Activated T-cell treated with anti-CD3 and anti-CD28 coated beads, Interleukin-2, amount 50 U/mL, for 24 hours (primary cell): Measurements from ENCODE around the gene CCT2.
"Not testable (repeated sequence)": the region's sequence is repeated elsewhere in the genome, so short reads cannot be mapped to it uniquely, and the experiment has no call there.

Experiments
- DNase-seq: peaks from one replicate; pipeline ENCODE4 v3.0.0-alpha.2; 2020
- H3K27ac Mint-ChIP-seq: 2 replicates; pipeline ENCODE4 v1.8.0; 2020; ENCODE audit warnings: mild to moderate bottlenecking, mixed read lengths
- H3K27me3 Mint-ChIP-seq: 2 replicates; pipeline ENCODE4 v1.8.0; 2020; ENCODE audit warnings: mixed read lengths
- H3K36me3 Mint-ChIP-seq: 2 replicates; pipeline ENCODE4 v1.8.0; 2020; ENCODE audit warnings: low read depth, mixed read lengths
- H3K4me1 Mint-ChIP-seq: 2 replicates; pipeline ENCODE4 v1.8.0; 2020; ENCODE audit warnings: low read depth, mixed read lengths
- H3K4me3 Mint-ChIP-seq: 2 replicates; pipeline ENCODE4 v1.8.0; 2020; ENCODE audit warnings: mild to moderate bottlenecking, moderate library complexity, mixed read lengths
- H3K9me3 Mint-ChIP-seq: 2 replicates; pipeline ENCODE4 v1.8.0; 2020; ENCODE audit warnings: mixed read lengths

CCT2 gene

DNA sequence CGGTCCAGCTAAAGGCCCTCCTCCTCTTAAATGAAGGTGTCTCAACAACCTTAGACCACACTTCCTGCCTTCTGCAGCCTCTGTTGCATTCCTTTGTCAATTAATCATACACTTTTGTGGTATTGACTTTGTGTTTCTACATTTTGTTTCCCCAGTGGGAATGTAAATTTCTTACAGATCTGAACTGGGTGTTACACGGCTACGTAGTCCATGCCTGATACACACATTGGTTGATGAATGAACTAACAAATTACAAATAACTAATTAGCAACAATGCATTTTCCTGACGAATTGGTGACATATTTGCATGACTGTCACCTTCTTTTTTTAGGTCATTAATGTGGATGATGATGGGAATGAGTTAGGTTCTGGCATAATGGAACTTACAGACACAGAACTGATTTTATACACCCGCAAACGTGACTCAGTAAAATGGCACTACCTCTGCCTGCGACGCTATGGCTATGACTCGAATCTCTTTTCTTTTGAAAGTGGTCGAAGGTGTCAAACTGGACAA, 15.2 kb upstream of the CCT2 start:
- H3K36me3 Mint-ChIP-seq: peaks cover 55% of the 10 kb centered on the region

DNA sequence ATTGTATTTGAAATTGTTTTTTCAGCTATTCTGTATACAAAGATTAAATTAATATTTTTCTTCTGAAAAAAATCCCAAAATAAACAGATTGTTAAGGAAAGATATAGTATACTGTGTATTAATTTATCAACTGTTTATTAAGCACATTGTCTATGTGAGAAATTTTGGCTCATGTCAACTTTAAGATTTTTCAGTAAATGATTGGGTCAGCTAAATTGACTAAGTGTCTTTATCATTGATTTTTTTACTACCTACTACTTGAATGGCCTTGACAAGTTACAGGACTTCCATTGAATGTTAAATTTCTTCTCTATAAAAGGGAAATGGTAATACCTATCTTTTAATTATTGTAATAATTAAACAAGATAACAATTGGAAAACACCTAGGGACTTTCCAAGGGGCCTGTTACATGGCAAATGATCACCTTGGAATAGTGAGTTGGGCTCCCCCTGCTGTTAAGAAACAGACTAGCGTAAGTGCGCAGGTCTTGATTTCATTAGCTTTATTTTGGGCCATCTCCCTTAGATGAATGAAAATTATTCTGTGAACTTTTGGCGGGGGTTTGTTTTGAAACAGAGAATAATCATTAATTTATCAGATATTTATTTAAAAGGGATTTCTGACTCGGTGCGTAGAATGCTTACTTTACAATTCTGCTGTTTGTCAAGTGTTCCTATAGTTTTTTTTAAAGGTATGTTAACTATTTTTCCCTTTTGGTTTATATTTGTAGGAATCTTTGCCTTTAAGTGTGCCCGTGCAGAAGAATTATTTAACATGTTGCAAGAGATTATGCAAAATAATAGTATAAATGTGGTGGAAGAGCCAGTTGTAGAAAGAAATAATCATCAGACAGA, 14.5 kb upstream of the CCT2 start:
- Mint-ChIP-seq H3K4me1 (peaks cover 12% of the 10 kb centered on the region), H3K27ac (no peak overlapping the region), H3K9me3 (no peaks in the 10 kb centered on the region), H3K27me3 (no peaks in the 10 kb centered on the region), H3K4me3 (no peak overlapping the region), H3K36me3 (peaks cover 62% of the 10 kb centered on the region)
- peak; percentile 48 for DNase-seq

More for the DNA sequence above, 15.2 kb upstream of the CCT2 start:
- Mint-ChIP-seq H3K9me3 (no peaks in the 10 kb centered on the region), H3K27me3 (no peaks in the 10 kb centered on the region), H3K4me3 (no peak overlapping the region), H3K4me1 (peaks cover 12% of the 10 kb centered on the region), H3K27ac (peak overlapping the region; percentile 6)
- no peak for DNase-seq

DNA sequence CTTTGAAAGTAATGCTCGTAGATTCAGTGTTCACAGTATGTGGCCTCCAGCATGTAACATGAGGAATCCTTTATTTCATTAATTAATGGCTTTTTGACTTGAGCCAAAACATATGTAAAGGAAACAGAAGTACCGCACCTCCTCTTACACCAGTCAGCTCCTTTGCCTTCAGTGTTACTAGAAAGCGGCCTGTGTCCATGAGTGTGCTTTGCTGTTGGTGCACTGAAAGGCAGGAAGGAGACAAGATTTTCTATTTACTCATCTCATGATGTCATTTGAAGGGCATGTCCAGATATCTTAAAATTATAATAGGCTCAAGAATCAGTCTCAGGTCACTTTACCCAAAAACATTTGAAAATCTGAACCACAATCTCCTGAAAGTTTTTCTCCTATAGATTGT, 9.9 kb upstream of the CCT2 start:
- H3K36me3 Mint-ChIP-seq: peaks cover 52% of the 10 kb centered on the region
- no peaks in the 10 kb centered on the region for H3K27me3 Mint-ChIP-seq
- no peak for DNase-seq
- peaks cover 8% of the 10 kb centered on the region for H3K4me1 Mint-ChIP-seq
- no peaks in the 10 kb centered on the region for H3K9me3 Mint-ChIP-seq
- no peak overlapping the region for H3K4me3 Mint-ChIP-seq
- no peak overlapping the region for H3K27ac Mint-ChIP-seq

- Mint-ChIP-seq H3K27ac (no peak overlapping the region), H3K36me3 (peaks cover 31% of the 10 kb centered on the region)
Measured at GRCh38 chr12:69578283-69578682, 7.0 kb upstream of the CCT2 start.

DNA sequence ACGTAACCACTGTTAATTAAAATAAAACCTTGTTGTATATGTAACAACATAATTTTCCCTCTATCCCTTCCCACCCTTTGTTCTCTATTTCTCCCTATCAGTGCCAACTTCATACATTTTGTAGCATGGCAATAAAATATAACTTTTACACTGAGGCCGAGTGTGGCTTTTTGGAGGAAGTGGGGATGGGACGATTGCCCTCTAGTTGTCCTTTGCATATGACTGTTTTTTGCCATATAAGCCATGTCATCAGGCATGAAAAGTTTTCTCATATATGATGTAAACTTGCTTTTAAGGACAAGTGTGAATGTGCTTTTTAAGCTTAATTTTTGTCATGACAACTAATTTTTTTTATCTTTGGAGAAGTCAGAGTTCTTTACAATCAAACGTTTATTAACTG, 6.2 kb upstream of the CCT2 start:
- H3K4me3 Mint-ChIP-seq: no peak overlapping the region
- H3K4me1 Mint-ChIP-seq: peaks cover 11% of the 10 kb centered on the region
- H3K36me3 Mint-ChIP-seq: peaks cover 24% of the 10 kb centered on the region
- DNase-seq: no peak
- H3K27me3 Mint-ChIP-seq: no peaks in the 10 kb centered on the region
- no peaks in the 10 kb centered on the region for H3K9me3 Mint-ChIP-seq
- no peak overlapping the region for H3K27ac Mint-ChIP-seq

More at GRCh38 chr12:69578283-69578682, 7.0 kb upstream of the CCT2 start:
- no peaks in the 10 kb centered on the region for H3K9me3 Mint-ChIP-seq
- no peak overlapping the region for H3K4me3 Mint-ChIP-seq
- no peaks in the 10 kb centered on the region for H3K27me3 Mint-ChIP-seq
- no peak for DNase-seq
- H3K4me1 Mint-ChIP-seq: peaks cover 8% of the 10 kb centered on the region

DNA sequence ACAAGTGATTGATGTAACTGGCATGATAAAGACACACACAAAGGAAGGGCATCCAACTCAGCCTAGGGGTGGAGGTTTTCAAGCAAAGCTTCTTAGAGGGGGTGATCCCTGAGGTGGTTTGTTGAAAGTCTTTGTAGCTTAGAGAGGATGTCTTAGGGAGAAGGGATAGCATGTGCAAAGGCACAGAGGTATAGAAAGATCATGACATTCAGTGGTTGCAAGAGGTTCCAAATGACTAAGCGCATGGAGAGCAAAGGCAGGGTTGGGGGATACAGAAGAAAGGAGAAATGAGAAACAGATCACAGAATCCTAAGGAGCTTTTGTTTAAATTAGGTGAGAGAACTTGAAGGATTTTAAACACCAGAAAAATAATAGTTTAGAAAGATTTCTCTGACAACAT, 5.2 kb upstream of the CCT2 start:
- H3K4me3 Mint-ChIP-seq: no peak overlapping the region
- peaks cover 13% of the 10 kb centered on the region for H3K36me3 Mint-ChIP-seq
- H3K27me3 Mint-ChIP-seq: no peaks in the 10 kb centered on the region
- peaks cover 13% of the 10 kb centered on the region for H3K4me1 Mint-ChIP-seq
- DNase-seq: no peak
- no peaks in the 10 kb centered on the region for H3K9me3 Mint-ChIP-seq
- no peak overlapping the region for H3K27ac Mint-ChIP-seq

DNA sequence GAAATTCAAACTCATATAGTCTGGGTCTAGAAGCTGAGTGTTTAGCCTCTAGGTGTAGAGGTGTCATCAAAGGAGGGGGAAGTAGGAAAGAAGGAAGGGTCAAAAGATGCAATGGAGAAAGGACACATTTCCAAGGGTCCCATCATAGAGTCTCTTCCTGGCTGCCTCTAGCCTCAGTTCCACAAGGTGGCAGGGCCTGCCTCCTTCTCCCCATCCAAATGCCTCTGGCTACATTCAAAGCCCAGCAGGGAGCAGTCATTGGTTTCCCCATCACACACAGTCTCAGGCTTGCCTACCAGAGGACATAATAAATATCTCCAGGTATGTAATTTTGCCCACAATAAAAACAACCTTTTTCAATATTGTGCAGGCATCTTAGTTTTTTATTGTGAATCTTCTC, 2.1 kb upstream of the CCT2 start:
- no peaks in the 10 kb centered on the region for H3K9me3 Mint-ChIP-seq
- no peak for DNase-seq
- peaks cover 24% of the 10 kb centered on the region for H3K4me1 Mint-ChIP-seq
- H3K4me3 Mint-ChIP-seq: no peak overlapping the region
- H3K27me3 Mint-ChIP-seq: no peaks in the 10 kb centered on the region
- H3K27ac Mint-ChIP-seq: no peak overlapping the region
- H3K36me3 Mint-ChIP-seq: peaks cover 29% of the 10 kb centered on the region

GRCh38 chr12:69588527-69588926, 3.3 kb downstream of the CCT2 start:
- no peak for DNase-seq
- Mint-ChIP-seq H3K4me1 (peaks cover 53% of the 10 kb centered on the region), H3K27ac (peak overlapping the region; percentile 13), H3K27me3 (no peaks in the 10 kb centered on the region), H3K4me3 (no peak overlapping the region), H3K9me3 (no peaks in the 10 kb centered on the region), H3K36me3 (peaks cover 81% of the 10 kb centered on the region)

- Mint-ChIP-seq H3K36me3 (peaks cover 87% of the 10 kb centered on the region), H3K4me1 (peaks cover 51% of the 10 kb centered on the region), H3K27me3 (no peaks in the 10 kb centered on the region), H3K4me3 (no peak overlapping the region), H3K27ac (peak overlapping the region; percentile 79), H3K9me3 (no peaks in the 10 kb centered on the region)
- DNase-seq: no peak
Measured at GRCh38 chr12:69589082-69589481, 3.8 kb downstream of the CCT2 start.

DNA sequence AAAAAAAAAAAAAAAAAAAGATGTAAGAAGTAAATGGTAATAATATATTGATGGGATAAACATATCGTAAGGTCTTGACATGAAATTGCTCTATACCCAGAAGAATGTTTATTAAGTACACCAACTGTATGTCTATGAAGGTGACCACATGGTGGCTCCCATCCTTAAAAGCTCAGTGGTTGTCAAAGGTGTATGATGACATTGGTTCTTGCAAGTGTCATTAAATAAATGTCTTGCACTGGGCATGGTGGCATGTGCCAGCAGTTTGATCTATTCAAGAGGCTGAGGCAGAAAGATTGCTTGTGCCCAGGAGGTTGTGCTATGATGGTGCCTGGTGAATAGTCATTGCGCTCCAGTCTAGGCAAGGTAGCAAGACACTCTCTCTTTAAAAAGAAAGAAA, 10.4 kb downstream of the CCT2 start:
- H3K36me3 Mint-ChIP-seq: peaks cover 93% of the 10 kb centered on the region
- H3K27ac Mint-ChIP-seq: peak overlapping the region; percentile 53
- no peaks in the 10 kb centered on the region for H3K9me3 Mint-ChIP-seq
- peaks cover 31% of the 10 kb centered on the region for H3K4me1 Mint-ChIP-seq
- no peaks in the 10 kb centered on the region for H3K27me3 Mint-ChIP-seq
- no peak for DNase-seq
- H3K4me3 Mint-ChIP-seq: no peak overlapping the region

DNA sequence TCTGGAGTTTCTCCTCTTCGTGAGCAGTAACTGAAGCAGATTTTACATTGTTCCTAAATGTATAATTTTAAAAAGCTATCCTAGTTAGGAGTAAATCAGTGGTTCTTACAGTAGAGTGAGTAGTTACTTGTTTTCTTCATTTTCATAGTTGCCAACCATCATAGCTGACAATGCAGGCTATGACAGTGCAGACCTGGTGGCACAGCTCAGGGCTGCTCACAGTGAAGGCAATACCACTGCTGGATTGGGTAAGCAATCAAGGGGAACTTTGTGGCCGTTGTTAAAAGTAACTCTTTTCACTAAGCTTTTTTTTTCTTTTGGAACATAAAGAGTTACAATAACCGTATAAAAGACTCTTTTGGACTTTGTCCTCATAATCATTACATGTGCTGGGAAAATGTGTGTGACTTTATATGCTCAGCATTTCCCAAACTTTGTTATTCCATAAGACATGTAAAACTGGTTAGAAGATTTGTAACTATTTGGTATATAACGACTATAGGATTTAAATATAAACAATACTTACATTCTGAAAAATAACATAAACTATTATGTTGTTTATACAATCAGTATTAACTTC, 13.0 kb downstream of the CCT2 start:
- peaks cover 19% of the 10 kb centered on the region for H3K4me1 Mint-ChIP-seq
- no peak for DNase-seq
- no peaks in the 10 kb centered on the region for H3K9me3 Mint-ChIP-seq
- peak overlapping the region; percentile 48 for H3K27ac Mint-ChIP-seq
- no peak overlapping the region for H3K4me3 Mint-ChIP-seq
- H3K36me3 Mint-ChIP-seq: peaks cover 93% of the 10 kb centered on the region
- no peaks in the 10 kb centered on the region for H3K27me3 Mint-ChIP-seq

DNA sequence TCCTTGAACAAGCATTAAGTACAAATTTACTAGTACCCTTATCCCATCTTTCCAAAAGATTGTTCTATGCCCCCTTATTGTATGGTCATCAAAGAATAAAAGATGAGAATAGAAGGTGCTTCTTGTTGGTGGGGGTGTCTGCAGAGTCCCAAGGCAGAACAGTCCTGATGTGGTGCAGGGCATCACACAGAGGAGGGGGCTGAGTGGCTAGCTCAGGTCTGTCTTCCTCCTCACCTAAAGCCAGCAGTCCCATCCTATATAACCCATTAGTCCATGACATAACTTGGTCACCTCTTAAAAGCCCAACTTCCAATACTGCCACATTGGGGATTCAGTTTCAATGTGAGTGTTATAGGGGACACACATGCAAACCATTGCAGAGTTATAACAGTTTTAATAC, 15.5 kb downstream of the CCT2 start:
- DNase-seq: no peak
- peaks cover 11% of the 10 kb centered on the region for H3K4me1 Mint-ChIP-seq
- peaks cover 74% of the 10 kb centered on the region for H3K36me3 Mint-ChIP-seq
- H3K27me3 Mint-ChIP-seq: no peaks in the 10 kb centered on the region
- H3K27ac Mint-ChIP-seq: peak overlapping the region; percentile 30
- no peaks in the 10 kb centered on the region for H3K9me3 Mint-ChIP-seq
- no peak overlapping the region for H3K4me3 Mint-ChIP-seq

DNA sequence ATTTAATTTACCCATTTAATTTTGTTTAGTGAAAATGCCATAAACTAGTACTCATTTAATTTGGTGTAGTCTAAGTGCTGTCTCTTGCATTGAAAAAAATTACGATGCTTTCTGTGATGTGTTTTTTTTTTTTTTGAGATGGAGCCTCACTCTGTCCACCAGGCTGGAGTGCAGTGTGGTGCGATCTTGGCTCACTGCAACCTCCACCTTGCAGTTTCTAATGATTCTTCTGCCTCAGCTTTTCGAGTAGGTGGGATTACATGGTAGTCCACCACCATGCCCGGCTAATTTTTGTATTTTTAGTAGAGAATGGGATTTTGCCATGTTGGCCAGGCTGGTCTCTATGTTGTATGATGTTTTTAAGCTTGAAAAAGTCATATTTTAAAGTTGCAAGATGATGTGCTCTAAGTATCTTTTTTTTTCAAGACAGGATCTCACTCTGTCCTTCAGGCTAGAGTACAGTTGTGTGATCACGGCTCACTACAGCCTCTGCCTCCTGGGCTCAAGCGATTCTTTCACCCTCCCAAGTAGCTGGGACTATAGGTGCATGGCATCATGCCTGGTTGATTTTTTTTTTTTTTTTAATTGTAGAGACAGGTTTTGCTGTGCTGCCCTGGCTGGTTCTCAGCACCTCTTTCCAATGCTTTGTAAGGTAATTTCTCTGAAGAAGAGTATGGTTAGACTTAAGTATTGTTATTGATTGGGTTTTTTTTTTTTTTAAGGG, 16.9 kb downstream of the CCT2 start:
- Mint-ChIP-seq H3K27me3 (no peaks in the 10 kb centered on the region), H3K36me3 (peaks cover 61% of the 10 kb centered on the region), H3K4me1 (peaks cover 4% of the 10 kb centered on the region), H3K9me3 (no peaks in the 10 kb centered on the region), H3K4me3 (no peak overlapping the region), H3K27ac (no peak overlapping the region)
- DNase-seq: no peak

GRCh38 chr12:69602954-69603353, 17.7 kb downstream of the CCT2 start:
- H3K4me3 Mint-ChIP-seq: no peak overlapping the region
- no peaks in the 10 kb centered on the region for H3K9me3 Mint-ChIP-seq
- H3K27me3 Mint-ChIP-seq: no peaks in the 10 kb centered on the region
- H3K36me3 Mint-ChIP-seq: peaks cover 52% of the 10 kb centered on the region
- no peaks in the 10 kb centered on the region for H3K4me1 Mint-ChIP-seq
- no peak overlapping the region for H3K27ac Mint-ChIP-seq
- no peak for DNase-seq

DNA sequence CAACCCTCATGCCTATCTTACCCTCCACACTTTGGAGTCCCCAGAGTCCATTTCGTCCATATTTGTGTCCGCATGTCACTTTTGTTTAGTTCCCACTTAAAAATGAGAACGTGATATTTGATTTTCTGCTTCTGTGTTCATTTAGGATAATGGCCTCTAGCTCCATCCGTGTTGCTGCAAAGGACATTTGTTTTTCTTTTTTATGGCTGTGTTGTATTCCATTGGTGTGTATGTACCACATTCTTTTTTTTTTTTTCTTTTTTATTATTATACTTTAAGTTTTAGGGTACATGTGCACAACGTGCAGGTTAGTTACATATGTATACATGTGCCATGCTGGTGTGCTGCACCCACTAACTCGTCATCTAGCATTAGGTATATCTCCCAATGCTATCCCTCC, 18.3 kb downstream of the CCT2 start:
- H3K27me3 Mint-ChIP-seq, DNase-seq, H3K4me1 Mint-ChIP-seq, H3K27ac Mint-ChIP-seq, H3K4me3 Mint-ChIP-seq, H3K9me3 Mint-ChIP-seq: not testable (repeated sequence)
- peaks cover 46% of the 10 kb centered on the region for H3K36me3 Mint-ChIP-seq
